ENCODE data around the gene HEXB.
A peak's percentile ranks its signal among the peaks of the same experiment; 100 is the strongest.

HEXB gene

GRCh38 chr5:74640954-74641734 is 43.9 kb upstream of the HEXB start:
- TF ChIP-seq, protein P1, sequence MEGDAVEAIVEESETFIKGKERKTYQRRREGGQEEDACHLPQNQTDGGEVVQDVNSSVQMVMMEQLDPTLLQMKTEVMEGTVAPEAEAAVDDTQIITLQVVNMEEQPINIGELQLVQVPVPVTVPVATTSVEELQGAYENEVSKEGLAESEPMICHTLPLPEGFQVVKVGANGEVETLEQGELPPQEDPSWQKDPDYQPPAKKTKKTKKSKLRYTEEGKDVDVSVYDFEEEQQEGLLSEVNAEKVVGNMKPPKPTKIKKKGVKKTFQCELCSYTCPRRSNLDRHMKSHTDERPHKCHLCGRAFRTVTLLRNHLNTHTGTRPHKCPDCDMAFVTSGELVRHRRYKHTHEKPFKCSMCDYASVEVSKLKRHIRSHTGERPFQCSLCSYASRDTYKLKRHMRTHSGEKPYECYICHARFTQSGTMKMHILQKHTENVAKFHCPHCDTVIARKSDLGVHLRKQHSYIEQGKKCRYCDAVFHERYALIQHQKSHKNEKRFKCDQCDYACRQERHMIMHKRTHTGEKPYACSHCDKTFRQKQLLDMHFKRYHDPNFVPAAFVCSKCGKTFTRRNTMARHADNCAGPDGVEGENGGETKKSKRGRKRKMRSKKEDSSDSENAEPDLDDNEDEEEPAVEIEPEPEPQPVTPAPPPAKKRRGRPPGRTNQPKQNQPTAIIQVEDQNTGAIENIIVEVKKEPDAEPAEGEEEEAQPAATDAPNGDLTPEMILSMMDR (IDR thresholded peaks at IDR 0.05), result no peak

GRCh38 chr5:74641735-74642542 is 43.1 kb upstream of the HEXB start:
- TF ChIP-seq, protein P1 (IDR thresholded peaks at IDR 0.05), result peak; percentile 76

DNA sequence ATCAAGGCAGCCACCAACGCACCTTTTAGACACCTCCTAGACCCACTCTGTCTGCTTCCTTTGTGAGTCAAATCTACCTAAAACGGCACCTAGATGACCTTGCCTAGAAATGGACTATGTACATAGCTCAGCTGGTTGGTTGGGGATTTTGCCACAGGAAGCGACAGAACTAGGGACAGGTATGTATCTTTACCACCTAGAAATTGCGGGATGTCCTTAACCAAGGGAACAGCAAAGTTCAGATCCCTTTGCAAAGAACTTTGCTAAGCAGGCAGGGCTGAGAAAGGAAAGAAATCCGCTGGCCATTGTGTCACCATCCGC is 42.5 kb upstream of the HEXB start:
- TF ChIP-seq, protein P1 (IDR thresholded peaks at IDR 0.05), result no peak

DNA sequence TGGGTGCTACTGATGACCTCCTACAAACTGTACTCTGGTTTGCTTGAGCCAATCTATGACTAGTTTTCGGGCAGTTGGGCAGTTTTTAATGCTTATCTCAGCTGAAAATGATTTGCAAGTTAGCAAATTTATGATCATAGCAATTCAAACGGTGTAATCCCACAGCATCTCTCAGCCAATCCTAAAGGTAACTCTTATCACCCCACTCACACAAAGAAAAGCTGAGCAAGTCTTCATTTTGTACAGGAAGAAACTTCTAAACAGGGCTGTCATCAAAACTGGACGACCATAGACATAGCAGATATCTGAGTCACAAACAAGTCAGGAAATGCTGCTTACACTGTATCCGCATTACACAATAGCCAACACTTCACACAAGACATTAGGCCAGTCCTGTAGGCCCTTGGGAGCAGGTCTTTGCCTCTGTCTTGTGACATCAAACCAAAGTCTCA is 41.9 kb upstream of the HEXB start:
- TF ChIP-seq, protein P1 (IDR thresholded peaks at IDR 0.05), result no peak

DNA sequence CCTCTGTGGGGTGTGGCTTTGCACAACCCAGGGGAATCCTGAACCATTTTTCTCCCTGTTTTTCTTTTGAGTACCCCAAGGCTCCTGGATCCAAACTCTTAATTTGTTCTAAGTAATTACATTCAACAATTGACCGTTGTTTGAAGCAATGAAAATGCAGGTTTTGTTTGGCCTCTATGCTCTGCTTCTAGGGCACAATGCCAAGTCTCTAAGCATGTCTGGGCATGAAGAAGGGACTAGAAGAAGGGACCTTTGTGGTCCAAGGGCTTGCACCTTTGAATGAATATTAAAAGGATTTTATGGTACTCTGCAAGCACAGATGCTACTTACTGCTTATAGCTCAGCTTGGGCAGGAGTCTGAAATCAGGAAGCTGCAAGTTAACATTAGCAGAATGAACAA is 37.9 kb upstream of the HEXB start:
- TF ChIP-seq, protein P1 (IDR thresholded peaks at IDR 0.05), result no peak

GRCh38 chr5:74648835-74649293 is 36.2 kb upstream of the HEXB start:
- TF ChIP-seq, protein P1 (IDR thresholded peaks at IDR 0.05), result peak; percentile 70

DNA sequence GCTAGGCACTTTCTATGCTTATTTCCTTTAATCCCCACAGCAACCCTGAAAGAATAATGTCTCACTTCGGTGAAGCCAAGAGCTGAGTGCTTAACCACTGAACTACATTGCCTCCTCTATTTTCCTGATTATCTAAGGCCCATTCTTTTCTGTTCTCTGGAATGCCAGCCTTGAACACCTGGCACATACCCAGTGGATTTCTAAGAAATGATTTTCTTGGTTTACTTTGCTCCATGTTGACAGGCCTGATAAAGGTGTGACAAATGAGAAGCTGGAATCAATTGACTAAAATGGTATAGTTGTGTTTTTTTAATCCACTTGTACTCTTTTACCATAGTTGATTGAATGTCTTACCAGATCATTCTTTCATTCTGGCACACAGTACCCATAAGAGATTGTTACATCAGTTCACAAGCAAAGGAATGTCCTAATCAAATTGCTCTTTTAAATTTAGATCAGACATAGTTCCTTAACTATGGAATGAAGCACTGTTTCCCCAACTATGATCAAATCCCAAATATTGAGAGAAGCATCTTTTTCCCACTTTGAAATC is 35.5 kb upstream of the HEXB start:
- TF ChIP-seq, protein P1 (IDR thresholded peaks at IDR 0.05), result no peak

Data from LNCAP (cell line).